ENCODE results near the gene PLPPR3.

DNA sequence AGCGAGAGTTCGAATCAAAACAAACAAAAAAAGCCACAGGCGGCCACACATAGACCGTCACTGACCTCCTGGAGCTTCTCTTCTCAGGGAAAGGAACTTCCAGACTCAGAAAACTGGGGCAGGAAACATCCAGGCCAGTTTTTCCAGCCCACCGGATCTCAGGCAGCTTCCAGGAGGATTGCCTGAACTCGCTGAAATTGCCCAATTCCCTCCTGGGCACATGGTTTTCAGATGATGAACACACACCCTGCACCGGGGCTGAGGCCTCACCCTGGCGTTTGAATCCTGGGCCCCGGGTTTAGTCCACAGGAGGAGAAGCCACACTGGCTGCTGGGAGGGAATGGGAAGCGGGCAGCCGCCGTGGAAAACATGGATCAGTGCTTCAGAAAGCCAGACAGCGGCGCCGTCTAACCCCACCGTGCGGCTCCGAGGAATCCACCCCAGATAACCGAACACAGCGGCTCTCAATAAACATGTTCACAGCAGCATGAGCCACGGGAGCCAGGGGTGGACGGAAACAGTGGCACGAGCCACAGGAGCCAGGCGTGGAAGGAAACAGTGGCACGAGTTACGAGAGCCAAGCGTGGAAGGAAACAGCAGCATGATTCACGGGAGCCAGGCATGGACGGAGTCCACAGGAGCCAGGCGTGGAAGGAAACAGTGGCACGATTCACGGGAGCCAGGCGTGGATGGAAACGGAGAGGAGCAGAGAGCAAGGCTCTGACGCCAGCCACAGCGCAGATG lies 42.7 kb downstream of the PLPPR3 start:
- TF ChIP-seq, protein P1, sequence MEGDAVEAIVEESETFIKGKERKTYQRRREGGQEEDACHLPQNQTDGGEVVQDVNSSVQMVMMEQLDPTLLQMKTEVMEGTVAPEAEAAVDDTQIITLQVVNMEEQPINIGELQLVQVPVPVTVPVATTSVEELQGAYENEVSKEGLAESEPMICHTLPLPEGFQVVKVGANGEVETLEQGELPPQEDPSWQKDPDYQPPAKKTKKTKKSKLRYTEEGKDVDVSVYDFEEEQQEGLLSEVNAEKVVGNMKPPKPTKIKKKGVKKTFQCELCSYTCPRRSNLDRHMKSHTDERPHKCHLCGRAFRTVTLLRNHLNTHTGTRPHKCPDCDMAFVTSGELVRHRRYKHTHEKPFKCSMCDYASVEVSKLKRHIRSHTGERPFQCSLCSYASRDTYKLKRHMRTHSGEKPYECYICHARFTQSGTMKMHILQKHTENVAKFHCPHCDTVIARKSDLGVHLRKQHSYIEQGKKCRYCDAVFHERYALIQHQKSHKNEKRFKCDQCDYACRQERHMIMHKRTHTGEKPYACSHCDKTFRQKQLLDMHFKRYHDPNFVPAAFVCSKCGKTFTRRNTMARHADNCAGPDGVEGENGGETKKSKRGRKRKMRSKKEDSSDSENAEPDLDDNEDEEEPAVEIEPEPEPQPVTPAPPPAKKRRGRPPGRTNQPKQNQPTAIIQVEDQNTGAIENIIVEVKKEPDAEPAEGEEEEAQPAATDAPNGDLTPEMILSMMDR (IDR thresholded peaks at IDR 0.05): peak in 1 of 6 experiments; percentile 4
- TF ChIP-seq POLR2A (IDR thresholded peaks at IDR 0.05): no peak

All from esophagus squamous epithelium (tissue), 4 donors.